Activated CD4-positive, alpha-beta T cell treated with anti-CD3 and anti-CD28 coated beads for 48 hours (primary cell): Measurements from ENCODE around the gene ALDH1L1.

Experiments used
- DNase-seq: peaks from one replicate; pipeline ENCODE4 v3.0.0-alpha.2; 2020

ALDH1L1 gene

GRCh38 chr3:126132751-126133511 is 47.5 kb downstream of the ALDH1L1 start:
- DNase-seq: no peak

- no peak for DNase-seq
Measured at GRCh38 chr3:126131881-126132750, 48.3 kb downstream of the ALDH1L1 start.

DNA sequence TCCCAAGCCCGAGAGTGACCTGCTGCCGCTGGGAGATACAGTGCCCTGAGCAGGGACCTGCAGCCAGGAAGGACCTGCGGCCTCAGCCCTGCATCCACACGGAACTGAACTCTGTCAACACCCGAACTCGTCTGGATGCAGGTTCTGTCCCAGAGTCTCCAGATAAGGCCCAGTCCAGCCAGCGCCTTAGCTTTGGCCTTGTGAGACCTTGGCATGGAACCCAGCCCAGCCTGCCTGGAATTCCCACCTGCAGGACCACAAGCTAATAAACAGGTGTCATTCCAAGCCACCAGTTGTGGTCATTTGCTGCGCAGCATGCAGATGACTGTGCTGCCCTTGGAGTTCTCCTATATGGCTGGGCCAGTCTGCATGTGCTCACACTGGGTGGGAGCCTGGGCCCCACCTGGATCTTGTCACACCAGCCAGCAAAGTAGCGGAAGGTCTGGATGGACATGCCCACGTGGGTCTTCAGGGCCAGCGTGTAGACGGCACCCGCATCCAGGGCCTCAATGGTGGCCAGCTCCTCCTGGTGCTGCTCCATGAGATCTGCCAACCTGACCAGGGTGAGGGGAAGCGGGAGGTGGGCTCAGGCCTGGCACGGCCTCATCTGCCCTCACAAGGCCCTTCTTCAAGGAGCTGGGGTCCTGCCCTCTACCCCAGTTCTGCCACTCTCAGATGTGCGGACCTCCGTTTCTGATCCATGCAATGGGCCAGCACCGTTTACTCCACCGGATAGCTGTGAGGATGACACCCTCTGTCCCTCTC is 49.2 kb downstream of the ALDH1L1 start:
- DNase-seq: no peak

- no peak for DNase-seq
Measured at GRCh38 chr3:126130081-126130855, 50.1 kb downstream of the ALDH1L1 start.

DNA sequence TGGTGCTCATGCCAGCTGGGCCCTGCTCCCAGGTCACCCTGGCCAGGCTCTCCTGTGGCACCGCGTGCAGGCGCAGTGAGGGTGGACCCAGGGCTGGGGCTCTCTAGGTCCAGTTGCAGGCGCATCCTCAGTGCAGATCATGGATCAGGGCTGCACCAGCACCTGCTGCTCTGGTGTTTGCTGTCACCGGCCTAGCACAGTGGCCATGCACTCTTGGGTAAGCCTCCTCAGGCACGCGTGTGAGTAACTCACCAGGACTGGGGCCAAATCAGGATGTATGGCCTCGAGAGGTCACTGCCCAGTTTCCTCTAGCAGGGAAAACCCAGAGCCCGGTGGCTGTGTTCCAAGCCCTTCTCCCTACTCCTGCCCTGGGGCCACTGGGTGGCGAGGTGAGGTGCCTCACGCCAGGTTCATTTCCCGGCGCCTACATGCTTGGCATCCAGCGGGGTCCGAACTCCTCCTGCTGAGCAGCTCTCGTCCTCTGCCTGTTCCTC is 50.9 kb downstream of the ALDH1L1 start:
- no peak for DNase-seq

DNA sequence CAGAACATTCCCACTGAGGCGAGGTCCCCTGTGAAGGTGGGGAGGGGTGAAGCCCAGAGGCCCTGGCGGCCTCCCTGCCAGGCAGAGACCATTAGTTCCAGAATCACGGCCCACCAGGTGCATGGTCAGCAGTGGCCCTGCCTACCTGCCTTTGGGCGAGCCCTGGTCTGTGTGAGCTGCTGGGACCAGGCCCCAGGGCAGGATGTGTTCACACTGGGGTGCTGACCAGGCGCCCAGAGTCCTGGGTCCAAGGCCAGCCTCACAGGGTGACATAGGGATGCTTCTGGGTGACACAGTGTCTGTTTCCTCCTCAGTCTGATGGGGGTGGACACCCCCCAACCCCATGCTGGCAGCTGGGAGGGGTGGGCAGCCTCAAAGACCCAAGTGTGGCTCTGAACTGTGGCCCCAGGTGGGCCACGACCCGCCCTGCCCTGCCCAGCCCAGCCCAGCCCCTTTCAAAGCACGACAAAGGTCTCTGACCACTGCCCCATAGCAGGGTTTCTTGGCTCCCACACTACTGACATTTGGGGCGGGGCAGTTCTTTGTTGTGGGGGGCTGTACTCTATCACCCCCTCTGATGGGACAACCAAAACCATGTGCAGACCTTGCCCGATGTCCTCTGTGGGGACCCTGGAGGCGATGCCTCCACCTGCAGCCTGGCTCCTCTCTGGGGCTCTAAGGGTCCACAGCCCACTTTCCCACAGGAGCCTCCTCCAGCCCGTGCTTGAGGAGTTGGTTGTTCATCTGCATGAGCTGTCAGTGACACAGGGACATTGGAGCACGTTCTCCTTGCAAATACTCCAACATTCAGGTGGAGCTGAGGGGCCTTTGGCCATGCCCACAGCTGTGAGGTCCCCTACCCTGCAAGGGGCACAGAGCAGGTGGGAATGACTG is 51.6 kb downstream of the ALDH1L1 start:
- no peak for DNase-seq

DNA sequence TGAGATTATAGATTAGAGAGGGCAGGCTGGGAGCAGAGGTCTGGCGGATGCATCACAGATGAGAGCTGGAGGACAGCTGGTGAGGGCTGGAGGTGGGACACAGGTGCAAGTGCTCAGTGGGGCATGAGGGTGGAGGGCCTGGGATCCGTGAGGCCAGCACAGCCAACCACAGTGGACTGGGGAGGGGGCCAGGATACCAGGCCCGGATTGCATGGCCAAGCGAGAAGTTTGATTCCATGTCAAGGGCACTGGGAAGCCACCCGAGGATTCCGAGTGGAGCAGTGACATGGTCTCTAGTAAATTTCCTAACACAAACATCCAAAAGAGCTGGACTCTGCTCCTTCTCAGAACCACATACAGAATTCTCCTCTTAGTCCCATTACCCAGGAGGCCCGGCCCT is 52.5 kb downstream of the ALDH1L1 start:
- no peak for DNase-seq

GRCh38 chr3:126127452-126127851 is 52.9 kb downstream of the ALDH1L1 start:
- no peak for DNase-seq

DNA sequence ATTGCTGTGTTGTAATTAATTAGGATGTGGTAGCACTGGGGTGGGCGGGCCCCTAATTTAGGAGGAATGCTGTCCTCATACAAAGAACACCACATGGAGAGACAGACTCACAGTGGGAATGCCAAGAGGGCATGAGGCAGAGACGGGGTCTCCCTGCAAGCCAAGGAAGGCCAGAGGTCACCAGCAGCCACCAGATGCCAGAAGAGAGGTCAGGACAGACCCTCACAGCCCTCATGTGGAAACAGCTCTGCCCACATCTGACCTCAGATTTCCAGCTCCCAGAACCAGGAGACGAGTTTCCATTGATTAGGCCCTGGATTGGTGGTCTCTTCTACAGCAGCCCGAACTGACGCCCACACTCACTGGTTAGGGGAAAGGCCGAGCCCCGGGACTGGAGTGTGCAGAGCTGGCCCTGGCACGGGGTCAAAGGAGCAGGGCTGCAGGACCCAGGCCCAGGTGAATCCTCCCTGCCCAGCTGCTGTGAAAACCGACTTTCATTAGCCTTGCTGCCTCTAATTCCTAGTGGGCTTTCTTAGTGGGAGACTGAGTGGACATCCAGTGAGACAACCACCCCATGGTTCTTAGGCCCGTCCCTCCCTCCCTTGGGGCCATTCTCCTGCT is 53.5 kb downstream of the ALDH1L1 start:
- no peak for DNase-seq

GRCh38 chr3:126126286-126126685 is 54.1 kb downstream of the ALDH1L1 start:
- peak; percentile 0 for DNase-seq

DNA sequence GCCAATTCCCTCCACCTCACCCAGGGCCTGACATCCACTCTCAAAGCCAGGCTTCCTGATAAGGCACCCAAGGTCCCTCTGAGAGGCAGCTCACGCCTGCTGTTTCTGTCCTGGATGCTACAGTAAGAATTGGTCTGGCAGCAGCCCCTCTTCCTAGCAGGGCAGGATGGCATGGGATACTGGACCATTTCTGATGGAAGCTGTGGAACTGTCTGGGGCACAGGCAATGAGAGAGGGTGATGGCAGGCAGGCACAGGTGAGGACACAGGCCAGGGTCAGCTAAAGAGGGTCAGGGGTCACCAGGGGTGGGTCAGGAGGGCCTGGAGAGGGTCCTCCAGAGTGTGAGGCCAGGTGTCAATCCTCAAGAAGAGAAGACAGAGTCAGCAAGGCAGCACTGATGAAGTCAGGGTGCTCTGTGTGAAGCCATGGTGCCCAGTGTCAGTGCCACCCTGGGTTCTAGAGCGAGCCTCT is 54.6 kb downstream of the ALDH1L1 start:
- no peak for DNase-seq

DNA sequence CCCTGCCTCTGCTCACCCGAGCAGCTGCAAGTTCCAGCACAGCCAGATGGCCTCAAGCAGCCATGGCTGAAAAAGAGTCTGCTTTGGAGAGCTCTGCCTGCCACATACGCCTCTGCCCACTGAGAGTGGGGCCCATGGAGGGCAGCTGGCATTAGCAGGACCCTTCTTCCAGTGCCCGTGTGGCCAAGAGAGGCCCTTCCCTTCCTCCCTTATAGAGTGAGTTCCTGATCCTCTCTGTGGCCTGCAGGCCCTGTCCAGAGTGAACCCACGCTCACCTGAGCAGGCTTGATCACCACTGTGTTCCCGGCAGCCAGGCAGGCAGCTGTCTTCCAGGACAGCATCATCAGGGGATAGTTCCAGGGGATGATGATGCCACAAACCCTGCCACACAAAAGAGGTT is 55.0 kb downstream of the ALDH1L1 start:
- DNase-seq: no peak

DNA sequence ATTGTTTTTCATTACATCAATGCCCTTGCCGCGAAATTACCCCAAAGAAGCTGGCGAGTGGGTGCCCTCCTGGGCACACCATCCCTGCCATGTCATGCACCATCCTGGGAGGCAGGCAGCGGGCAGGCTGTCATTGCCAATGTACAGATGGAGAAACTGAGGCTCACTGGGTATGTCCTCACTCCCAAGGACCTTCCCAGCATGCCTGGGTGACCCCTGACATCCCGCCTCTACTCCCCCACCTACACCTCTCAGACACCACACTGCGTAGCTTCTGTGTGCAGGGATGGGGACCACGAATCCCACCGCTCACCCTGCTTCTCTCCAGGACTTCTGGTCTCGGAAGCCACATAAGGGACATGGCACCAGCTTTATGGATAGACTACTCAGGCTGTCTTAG is 55.5 kb downstream of the ALDH1L1 start:
- DNase-seq: no peak

DNA sequence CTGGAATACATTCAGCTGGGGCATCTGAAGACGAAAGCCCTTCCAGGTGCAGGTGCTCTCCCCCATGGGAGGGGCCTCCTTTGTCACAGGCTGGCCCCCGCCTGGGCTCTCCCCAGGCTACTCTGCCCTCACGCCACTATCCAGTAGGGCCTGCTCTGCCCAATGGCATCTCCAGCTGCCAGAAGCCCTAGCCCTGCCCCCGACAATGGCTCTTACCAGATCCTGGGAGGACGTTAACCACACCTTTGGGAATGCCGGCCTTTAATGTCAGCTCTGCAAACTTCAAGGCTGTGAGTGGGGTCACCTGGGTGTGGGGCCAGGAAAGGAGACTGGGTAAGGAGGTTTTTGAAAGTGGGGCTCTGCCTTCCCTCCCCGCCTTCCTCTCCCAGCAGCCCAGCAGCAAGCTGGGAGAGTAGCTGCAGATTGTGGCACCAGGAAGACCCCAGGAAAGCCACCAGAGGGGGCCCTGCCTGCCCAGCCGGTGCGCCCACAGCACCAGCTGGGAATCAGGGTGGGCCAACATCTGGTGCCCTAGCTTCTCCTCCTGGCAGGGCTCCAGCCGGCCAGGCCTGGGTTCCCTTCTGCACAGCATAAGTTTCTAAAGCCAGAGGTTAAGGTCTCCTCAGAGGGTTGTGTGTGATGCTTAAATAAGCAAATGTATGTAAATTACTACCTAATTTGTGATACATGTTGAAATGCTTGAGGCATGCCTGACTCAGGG is 56.1 kb downstream of the ALDH1L1 start:
- DNase-seq: peak; percentile 0

GRCh38 chr3:126121632-126122031 is 58.8 kb downstream of the ALDH1L1 start:
- DNase-seq: peak; percentile 1

GRCh38 chr3:126121074-126121473 is 59.3 kb downstream of the ALDH1L1 start:
- no peak for DNase-seq

DNA sequence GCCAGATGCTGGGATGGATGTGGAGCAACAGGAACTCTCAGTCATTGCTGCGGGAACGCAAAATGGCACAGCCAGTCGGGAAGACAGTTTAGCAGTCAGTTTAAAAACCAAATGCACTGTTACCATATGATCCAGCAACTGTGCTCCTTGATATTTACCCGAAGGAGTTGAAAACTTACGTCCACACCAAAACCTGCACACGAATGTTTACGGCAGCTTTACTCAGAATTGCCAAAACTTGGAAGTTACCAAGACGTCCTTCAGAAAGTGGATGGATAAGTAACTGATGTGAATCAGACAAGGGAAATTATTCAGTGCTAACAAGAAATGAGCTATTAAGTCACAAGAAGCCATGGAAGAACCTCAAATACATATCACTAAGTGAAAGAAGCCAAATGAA is 60.4 kb downstream of the ALDH1L1 start:
- no peak for DNase-seq

- no peak for DNase-seq
Measured at GRCh38 chr3:126119008-126119675, 61.2 kb downstream of the ALDH1L1 start.

- DNase-seq: peak; percentile 0
Measured at GRCh38 chr3:126118591-126118990, 61.8 kb downstream of the ALDH1L1 start.
